ENCODE results near the gene CORO2B. TPM values are rescaled to one million over a fixed set of nuclear protein-coding genes. Genes with fewer than 3 reads are reported as not detected.

Gene CORO2B
- total and polyA plus RNA-seq, 2 experiments from 2014 or later: 1.6 to 4.6 TPM

GRCh38 chr15:68776477-68777270, 197.9 kb downstream of the CORO2B start:
- Histone ChIP-seq H2AFZ (no peak overlapping the region), H3K27me3 (ENCODE audit: insufficient read depth) (no peaks in the 10 kb centered on the region), H3K4me3 (no peak overlapping the region), H3K27ac (ENCODE audit: low read depth) (no peak overlapping the region), H3F3A (replicated peaks; ENCODE audit: low read depth) (no peaks in the 10 kb centered on the region), H3K79me2 (replicated peaks; ENCODE audit: insufficient read depth) (no peaks in the 10 kb centered on the region), H3K36me3 (ENCODE audit: insufficient read depth) (peaks cover 5% of the 10 kb centered on the region), H3K4me1 (ENCODE audit: insufficient read depth) (no peaks in the 10 kb centered on the region), H4K20me1 (replicated peaks; ENCODE audit: insufficient read depth) (no peaks in the 10 kb centered on the region), H3K4me2 (no peak overlapping the region), H3K9me2 (ENCODE audit: insufficient read depth) (no peaks in the 10 kb centered on the region)
- H3K27ac Mint-ChIP-seq: no peak overlapping the region
- H3K27me3 Mint-ChIP-seq (ENCODE audit: insufficient read depth, low read depth, poor library complexity): peaks cover 7% of the 10 kb centered on the region
- H3K4me3 Mint-ChIP-seq: no peak overlapping the region
- TF ChIP-seq EZH2phosphoT487 (IDR thresholded peaks at IDR 0.05; ENCODE audit: unreplicated experiment): no peak
- peak; percentile 11; the same call in 1 of the 2 replicates for TF ChIP-seq POLR2AphosphoS5 (IDR thresholded peaks at IDR 0.05; ENCODE audit: low read depth)
- H3K36me3 Mint-ChIP-seq (ENCODE audit: low read depth): peaks cover 39% of the 10 kb centered on the region
- peaks cover 5% of the 10 kb centered on the region; the same call in 2 of the 3 replicates for H3K4me1 Mint-ChIP-seq
- no peaks in the 10 kb centered on the region; the same call in 2 of the 3 replicates for H3K9me3 Mint-ChIP-seq
- DNase-seq (ENCODE audit: low spot score): no peak
- peak; percentile 45 for ATAC-seq

Other genes with a start within 250 kb of the CORO2B start
- 0.03 TPM in 1 of 2 replicates, not detected in the other for gene ITGA11, start 146.8 kb upstream of the CORO2B start, total RNA-seq (2014; rRNA removed; shearing (Covaris generic))
- 0.14 and 0.40 TPM in 2 replicates for gene ITGA11, start 146.8 kb upstream of the CORO2B start, polyA plus RNA-seq (2016; fragmentation: Nextera tagmentation; extraction: Ambion mirVana)
- gene ANP32A, start 241.9 kb downstream of the CORO2B start, total RNA-seq (2014; rRNA removed; shearing (Covaris generic)): 190 and 204 TPM in 2 replicates
- gene ANP32A, start 241.9 kb downstream of the CORO2B start, polyA plus RNA-seq (2016; fragmentation: Nextera tagmentation; extraction: Ambion mirVana): 291 and 304 TPM in 2 replicates

Data from GM23338 (cell line).